GM23338 (cell line): ENCODE measurements around the gene MTFR1L. TPM values are rescaled to one million over a fixed set of nuclear protein-coding genes. Genes with fewer than 3 reads are reported as not detected.

ENCODE experiments used
- ATAC-seq: fragments of 200-7000 bp; cut with Tn5 transposase; 3 replicates; pipeline ENCODE4 v1.9.1; 2020
- DNase-seq: peaks from one replicate; pipeline ENCODE4 v3.0.0-alpha.2; 2015; ENCODE audit warnings: low spot score
- H2AFZ ChIP-seq: fragments of 200-600 bp; sonication (generic); 2 replicates; pipeline ENCODE4 v1.8.0; 2016; ENCODE audit warnings: antibody characterized with exemption, mild to moderate bottlenecking, moderate library complexity
- H3F3A ChIP-seq: fragments of 200-600 bp; sonication (generic); replicated peaks from 2 replicates; pipeline ENCODE4 v1.8.0; 2017; ENCODE audit warnings: antibody characterized with exemption, mixed run types, low read depth
- H3K27ac ChIP-seq: fragments of 200-600 bp; sonication (generic); 2 replicates; pipeline ENCODE4 v1.6.1; 2016; ENCODE audit warnings: low read depth
- H3K27me3 ChIP-seq: fragments of 200-600 bp; sonication (generic); 2 replicates; pipeline ENCODE4 v1.8.0; 2016; ENCODE audit warnings: mild to moderate bottlenecking, mixed run types, moderate library complexity; ENCODE audit not compliant: insufficient read depth
- H3K36me3 ChIP-seq: fragments of 200-600 bp; sonication (generic); 2 replicates; pipeline ENCODE4 v1.8.0; 2016; ENCODE audit warnings: mild to moderate bottlenecking; ENCODE audit not compliant: insufficient read depth
- H3K4me1 ChIP-seq: fragments of 200-600 bp; sonication (generic); 2 replicates; pipeline ENCODE4 v1.8.0; 2016; ENCODE audit warnings: mild to moderate bottlenecking, moderate library complexity; ENCODE audit not compliant: insufficient read depth
- H3K4me2 ChIP-seq: fragments of 200-600 bp; sonication (generic); 2 replicates; pipeline ENCODE4 v1.7.1; 2017; ENCODE audit warnings: mixed run types
- H3K4me3 ChIP-seq: fragments of 200-600 bp; sonication (generic); 2 replicates; pipeline ENCODE4 v1.6.1; 2016; ENCODE audit warnings: mixed run types
- H3K79me2 ChIP-seq: fragments of 200-600 bp; sonication (generic); replicated peaks from 2 replicates; pipeline ENCODE4 v1.8.0; 2017; ENCODE audit warnings: mild to moderate bottlenecking; ENCODE audit not compliant: insufficient read depth
- H3K9me2 ChIP-seq: fragments of 200-600 bp; sonication (generic); 2 replicates; pipeline ENCODE4 v1.8.0; 2017; ENCODE audit not compliant: insufficient read depth
- H4K20me1 ChIP-seq: fragments of 200-600 bp; sonication (generic); replicated peaks from 2 replicates; pipeline ENCODE4 v1.8.0; 2017; ENCODE audit warnings: mild to moderate bottlenecking; ENCODE audit not compliant: insufficient read depth
- H3K27ac Mint-ChIP-seq: 2 replicates; pipeline ENCODE4 v1.8.0; 2020; ENCODE audit warnings: inconsistent platforms, mild to moderate bottlenecking, moderate library complexity, mixed read lengths
- H3K27me3 Mint-ChIP-seq: 3 replicates; pipeline ENCODE4 v1.8.0; 2022; ENCODE audit warnings: low read depth, mild to moderate bottlenecking, moderate library complexity, mixed read lengths, inconsistent platforms; ENCODE audit not compliant: insufficient read depth, poor library complexity
- H3K36me3 Mint-ChIP-seq: 3 replicates; pipeline ENCODE4 v1.8.0; 2021; ENCODE audit warnings: low read depth, mild to moderate bottlenecking, inconsistent platforms, moderate library complexity, mixed read lengths
- H3K4me1 Mint-ChIP-seq: 3 replicates; pipeline ENCODE4 v1.8.0; 2020; ENCODE audit warnings: mild to moderate bottlenecking, inconsistent platforms, mixed read lengths
- H3K4me3 Mint-ChIP-seq: 3 replicates; pipeline ENCODE4 v1.8.0; 2021; ENCODE audit warnings: moderate library complexity, mild to moderate bottlenecking, inconsistent platforms, mixed read lengths
- H3K9me3 Mint-ChIP-seq: 3 replicates; pipeline ENCODE4 v1.8.0; 2020; ENCODE audit warnings: moderate library complexity, mild to moderate bottlenecking, inconsistent platforms, mixed read lengths
- CREB1 ChIP-seq: fragments of 250-450 bp; sonication (Bioruptor Pico); IDR thresholded peaks from 2 replicates; pipeline ENCODE4 v1.5.0; 2020; ENCODE audit warnings: low read depth, mild to moderate bottlenecking, moderate library complexity
- CTCF ChIP-seq, 2 experiments: fragments of 200-600 bp in 1 of 2; sonication (generic) in 1 of 2; conservative IDR thresholded peaks; 2 replicates each; pipeline versions ENCODE4 v1.5.1 to v1.6.1; 2016 to 2017; ENCODE audit warnings: antibody characterized with exemption in 2 of 2, low read depth in 2 of 2, mild to moderate bottlenecking in 2 of 2, moderate library complexity in 1 of 2
- EZH2 ChIP-seq: fragments of 200-600 bp; sonication (generic); IDR thresholded peaks from one replicate; pipeline ENCODE4 v1.8.0; 2017; ENCODE audit warnings: antibody characterized with exemption, mild to moderate bottlenecking, low read depth; ENCODE audit not compliant: unreplicated experiment
- EZH2phosphoT487 ChIP-seq: fragments of 200-600 bp; sonication (generic); IDR thresholded peaks from one replicate; pipeline ENCODE4 v1.8.1; 2018; ENCODE audit warnings: antibody characterized with exemption; ENCODE audit not compliant: unreplicated experiment
- JUNB ChIP-seq: IDR thresholded peaks from one replicate; pipeline ENCODE4 v1.6.1; 2016; ENCODE audit warnings: antibody characterized with exemption; ENCODE audit not compliant: unreplicated experiment
- NANOG ChIP-seq: IDR thresholded peaks from 2 replicates; pipeline ENCODE4 v1.6.1; 2016; ENCODE audit warnings: antibody characterized with exemption, borderline replicate concordance
- POLR2AphosphoS5 ChIP-seq: IDR thresholded peaks from 2 replicates; pipeline ENCODE4 v1.6.1; 2016; ENCODE audit warnings: antibody characterized with exemption, low read depth
- ZNF114 ChIP-seq: fragments of 250-450 bp; sonication (Bioruptor Pico); IDR thresholded peaks from 2 replicates; pipeline ENCODE4 v1.5.0; 2020; ENCODE audit warnings: mild to moderate bottlenecking, moderate library complexity
- ZNF331 ChIP-seq: fragments of 250-450 bp; sonication (Bioruptor Pico); IDR thresholded peaks from 2 replicates; pipeline ENCODE4 v1.5.0; 2020; ENCODE audit warnings: low read depth, mild to moderate bottlenecking, moderate library complexity
- ZNF462 ChIP-seq: fragments of 250-450 bp; sonication (Bioruptor Pico); IDR thresholded peaks from 2 replicates; pipeline ENCODE4 v1.5.0; 2020; ENCODE audit warnings: mild to moderate bottlenecking, moderate library complexity
- polyA plus RNA-seq: library from polyadenylated mRNA; unstranded; fragments of >200 nt; fragmentation: Nextera tagmentation; extraction: Ambion mirVana; gene quantifications from 2 replicates; pipeline ENCODE4 v1.2.1, GENCODE V29; 2016
- total RNA-seq: library from RNA; depleted of rRNA; stranded (reverse); fragments of >200 nt; shearing (Covaris generic); gene quantifications from 2 replicates; pipeline ENCODE4 v1.2.3, GENCODE V29; 2014
- TF ChIP-seq, protein P1 (sequence below): IDR thresholded peaks from 2 replicates; pipeline ENCODE4 v1.6.1; 2016; ENCODE audit warnings: antibody characterized with exemption
- TF ChIP-seq, protein P2 (sequence below): IDR thresholded peaks from one replicate; pipeline ENCODE4 v1.6.1; 2018; ENCODE audit warnings: antibody characterized with exemption; ENCODE audit not compliant: unreplicated experiment

MTFR1L gene
- total and polyA plus RNA-seq, 2 experiments from 2014 or later, result 14.8 to 22.7 TPM

GRCh38 chr1:25782608-25783201 lies 37.0 kb upstream of the MTFR1L start (continued):
- TF ChIP-seq CTCF (conservative IDR thresholded peaks at IDR 0.05; ENCODE audit: low read depth in 2 of 2), result no peak
- no peak for TF ChIP-seq ZNF114 (CRISPR knock-in tag)
- TF ChIP-seq, protein P1, sequence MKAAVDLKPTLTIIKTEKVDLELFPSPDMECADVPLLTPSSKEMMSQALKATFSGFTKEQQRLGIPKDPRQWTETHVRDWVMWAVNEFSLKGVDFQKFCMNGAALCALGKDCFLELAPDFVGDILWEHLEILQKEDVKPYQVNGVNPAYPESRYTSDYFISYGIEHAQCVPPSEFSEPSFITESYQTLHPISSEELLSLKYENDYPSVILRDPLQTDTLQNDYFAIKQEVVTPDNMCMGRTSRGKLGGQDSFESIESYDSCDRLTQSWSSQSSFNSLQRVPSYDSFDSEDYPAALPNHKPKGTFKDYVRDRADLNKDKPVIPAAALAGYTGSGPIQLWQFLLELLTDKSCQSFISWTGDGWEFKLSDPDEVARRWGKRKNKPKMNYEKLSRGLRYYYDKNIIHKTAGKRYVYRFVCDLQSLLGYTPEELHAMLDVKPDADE, result no peak
- no peak for TF ChIP-seq EZH2
- no peak for TF ChIP-seq JUNB
- no peak for TF ChIP-seq NANOG
- TF ChIP-seq EZH2phosphoT487, result no peak
- no peak for TF ChIP-seq ZNF331
- no peak for TF ChIP-seq POLR2AphosphoS5
- TF ChIP-seq, protein P2, sequence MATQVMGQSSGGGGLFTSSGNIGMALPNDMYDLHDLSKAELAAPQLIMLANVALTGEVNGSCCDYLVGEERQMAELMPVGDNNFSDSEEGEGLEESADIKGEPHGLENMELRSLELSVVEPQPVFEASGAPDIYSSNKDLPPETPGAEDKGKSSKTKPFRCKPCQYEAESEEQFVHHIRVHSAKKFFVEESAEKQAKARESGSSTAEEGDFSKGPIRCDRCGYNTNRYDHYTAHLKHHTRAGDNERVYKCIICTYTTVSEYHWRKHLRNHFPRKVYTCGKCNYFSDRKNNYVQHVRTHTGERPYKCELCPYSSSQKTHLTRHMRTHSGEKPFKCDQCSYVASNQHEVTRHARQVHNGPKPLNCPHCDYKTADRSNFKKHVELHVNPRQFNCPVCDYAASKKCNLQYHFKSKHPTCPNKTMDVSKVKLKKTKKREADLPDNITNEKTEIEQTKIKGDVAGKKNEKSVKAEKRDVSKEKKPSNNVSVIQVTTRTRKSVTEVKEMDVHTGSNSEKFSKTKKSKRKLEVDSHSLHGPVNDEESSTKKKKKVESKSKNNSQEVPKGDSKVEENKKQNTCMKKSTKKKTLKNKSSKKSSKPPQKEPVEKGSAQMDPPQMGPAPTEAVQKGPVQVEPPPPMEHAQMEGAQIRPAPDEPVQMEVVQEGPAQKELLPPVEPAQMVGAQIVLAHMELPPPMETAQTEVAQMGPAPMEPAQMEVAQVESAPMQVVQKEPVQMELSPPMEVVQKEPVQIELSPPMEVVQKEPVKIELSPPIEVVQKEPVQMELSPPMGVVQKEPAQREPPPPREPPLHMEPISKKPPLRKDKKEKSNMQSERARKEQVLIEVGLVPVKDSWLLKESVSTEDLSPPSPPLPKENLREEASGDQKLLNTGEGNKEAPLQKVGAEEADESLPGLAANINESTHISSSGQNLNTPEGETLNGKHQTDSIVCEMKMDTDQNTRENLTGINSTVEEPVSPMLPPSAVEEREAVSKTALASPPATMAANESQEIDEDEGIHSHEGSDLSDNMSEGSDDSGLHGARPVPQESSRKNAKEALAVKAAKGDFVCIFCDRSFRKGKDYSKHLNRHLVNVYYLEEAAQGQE, result no peak

DNA sequence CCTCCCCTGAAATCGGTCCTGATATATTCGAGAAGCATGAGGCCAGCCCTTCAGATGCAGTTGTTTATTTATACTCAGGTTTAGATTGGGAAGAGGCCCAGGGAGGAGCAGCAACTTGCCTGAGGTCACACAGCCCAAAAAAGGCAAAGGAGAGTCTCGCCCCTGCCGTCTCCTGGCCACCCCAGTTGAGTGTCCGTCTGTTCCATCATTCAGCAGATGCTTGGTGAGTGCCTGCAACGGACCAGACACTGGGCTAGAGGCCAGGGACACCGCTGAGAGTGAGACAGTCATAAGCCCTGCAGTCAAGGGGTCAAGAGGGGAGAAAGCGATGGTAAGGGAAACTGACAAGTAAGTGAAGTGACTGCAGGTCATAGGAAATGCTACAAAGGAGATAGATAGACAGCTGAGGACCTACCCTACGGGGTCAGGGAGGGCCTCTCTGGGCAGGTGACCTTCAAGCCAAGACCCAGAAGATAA lies 35.1 kb upstream of the MTFR1L start:
- Histone ChIP-seq H4K20me1 (no peaks in the 10 kb centered on the region), H3K27me3 (no peaks in the 10 kb centered on the region), H3K9me2 (no peaks in the 10 kb centered on the region), H3K27ac (no peak overlapping the region), H3F3A (peaks cover 4% of the 10 kb centered on the region), H3K79me2 (no peaks in the 10 kb centered on the region), H3K36me3 (no peaks in the 10 kb centered on the region), H3K4me1 (peaks cover 17% of the 10 kb centered on the region), H3K4me3 (no peak overlapping the region), H3K4me2 (no peak overlapping the region), H2AFZ (no peak overlapping the region)
- Mint-ChIP-seq H3K9me3 (no peaks in the 10 kb centered on the region), H3K27ac (no peak overlapping the region), H3K27me3 (peaks cover 9% of the 10 kb centered on the region), H3K36me3 (no peaks in the 10 kb centered on the region), H3K4me3 (no peak overlapping the region), H3K4me1 (peaks cover 41% of the 10 kb centered on the region)
- DNase-seq, result no peak
- ATAC-seq, result no peak
- TF ChIP-seq, protein P1, result no peak
- TF ChIP-seq CREB1 (CRISPR knock-in tag), result no peak
- no peak for TF ChIP-seq ZNF462
